Measurements from ENCODE around the gene LRP10. TPM values are rescaled to one million over a fixed set of nuclear protein-coding genes. Genes with fewer than 3 reads are reported as not detected.

LRP10 gene
- total and polyA plus RNA-seq, 2 of the 8 experiments (the other 6 are each of a cell fraction or from before 2014, with no cell fraction given), result 12.4 to 15.6 TPM

DNA sequence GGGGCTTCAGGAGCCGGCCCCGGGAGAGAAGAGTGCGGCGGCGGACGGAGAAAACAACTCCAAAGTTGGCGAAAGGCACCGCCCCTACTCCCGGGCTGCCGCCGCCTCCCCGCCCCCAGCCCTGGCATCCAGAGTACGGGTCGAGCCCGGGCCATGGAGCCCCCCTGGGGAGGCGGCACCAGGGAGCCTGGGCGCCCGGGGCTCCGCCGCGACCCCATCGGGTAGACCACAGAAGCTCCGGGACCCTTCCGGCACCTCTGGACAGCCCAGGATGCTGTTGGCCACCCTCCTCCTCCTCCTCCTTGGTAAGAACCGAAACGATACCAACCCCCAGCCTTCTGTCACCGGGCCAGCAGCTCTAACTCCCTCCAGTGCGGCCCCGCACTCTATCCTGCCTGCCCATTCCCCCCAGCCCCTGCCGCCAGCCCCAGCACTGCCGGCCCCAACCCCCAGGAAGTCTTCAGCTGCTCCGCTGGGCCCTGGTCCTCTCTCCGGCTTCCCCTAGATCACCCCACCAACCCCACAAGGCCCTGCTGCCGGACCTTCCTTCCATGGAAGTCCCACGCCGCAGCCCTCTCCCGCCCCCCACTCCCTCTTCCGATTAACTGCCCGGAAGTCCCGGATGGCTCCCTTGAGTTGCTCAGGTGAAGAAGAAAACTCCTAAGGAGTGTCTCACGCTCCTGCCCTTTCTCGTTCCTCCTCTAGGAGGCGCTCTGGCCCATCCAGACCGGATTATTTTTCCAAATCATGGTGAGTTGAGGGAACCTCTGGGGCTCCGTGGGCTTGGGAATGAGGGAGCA is 693 bp downstream of the LRP10 start (continued):
- TF ChIP-seq KDM1A (IDR thresholded peaks at IDR 0.05; ENCODE audit: borderline replicate concordance, low read length) (no peak), SP1 (IDR thresholded peaks at IDR 0.05; ENCODE audit: low read depth, low read length) (no peak), YY1 (IDR thresholded peaks at IDR 0.05; ENCODE audit: low read depth, low read length) (0 out of 2 replicates have a peak, but pooled peaks have one; percentile 40), PHF8 (conservative IDR thresholded peaks at IDR 0.05; ENCODE audit: low read depth, low read length) (peak; percentile 37; the same call in 1 of the 2 replicates), MAX (IDR thresholded peaks at IDR 0.05) (peak; percentile 27; the same call in 1 of the 2 replicates), ATF3 (IDR thresholded peaks at IDR 0.05; ENCODE audit: insufficient read depth, low read depth, low read length) (0 out of 2 replicates have a peak, but pooled peaks have one; percentile 8), RNF2 (IDR thresholded peaks at IDR 0.05; ENCODE audit: borderline replicate concordance, low read depth, low read length, missing control alignments, poor library complexity, severe bottlenecking) (no peak), NRF1 (IDR thresholded peaks at IDR 0.05; ENCODE audit: low read depth, low read length) (no peak), GTF2F1 (IDR thresholded peaks at IDR 0.05; ENCODE audit: borderline replicate concordance, low read depth, low read length) (no peak), POU5F1 (IDR thresholded peaks at IDR 0.05; ENCODE audit: low read depth, low read length) (no peak), KDM4A (IDR thresholded peaks at IDR 0.05; ENCODE audit: low read depth, low read length, severe bottlenecking) (no peak), FOSL1 (IDR thresholded peaks at IDR 0.05; ENCODE audit: insufficient read depth, low read depth, low read length) (no peak), EGR1 (IDR thresholded peaks at IDR 0.05; ENCODE audit: borderline replicate concordance, low read depth, low read length) (0 out of 2 replicates have a peak, but pooled peaks have one; percentile 44), ATF2 (IDR thresholded peaks at IDR 0.05; ENCODE audit: low read length) (no peak), GABPA (IDR thresholded peaks at IDR 0.05; ENCODE audit: borderline replicate concordance, insufficient read depth, low read length) (no peak), TBP (IDR thresholded peaks at IDR 0.05; ENCODE audit: low read depth, low read length) (peak; percentile 56; the same call in 1 of the 2 replicates), SIX5 (IDR thresholded peaks at IDR 0.05; ENCODE audit: low read depth, low read length) (no peak), SUZ12 (IDR thresholded peaks at IDR 0.05; ENCODE audit: low read length) (no peak), SRF (IDR thresholded peaks at IDR 0.05; ENCODE audit: low read depth, low read length) (0 out of 2 replicates have a peak, but pooled peaks have one; percentile 5)
